GM23338 (cell line): ENCODE measurements around the gene IGF1R. TPM values are rescaled to one million over a fixed set of nuclear protein-coding genes. Genes with fewer than 3 reads are reported as not detected.

ENCODE experiments used
- ATAC-seq: fragments of 200-7000 bp; cut with Tn5 transposase; 3 replicates; pipeline ENCODE4 v1.9.1; 2020
- DNase-seq: peaks from one replicate; pipeline ENCODE4 v3.0.0-alpha.2; 2015; ENCODE audit warnings: low spot score
- H2AFZ ChIP-seq: fragments of 200-600 bp; sonication (generic); 2 replicates; pipeline ENCODE4 v1.8.0; 2016; ENCODE audit warnings: antibody characterized with exemption, mild to moderate bottlenecking, moderate library complexity
- H3F3A ChIP-seq: fragments of 200-600 bp; sonication (generic); replicated peaks from 2 replicates; pipeline ENCODE4 v1.8.0; 2017; ENCODE audit warnings: antibody characterized with exemption, mixed run types, low read depth
- H3K27ac ChIP-seq: fragments of 200-600 bp; sonication (generic); 2 replicates; pipeline ENCODE4 v1.6.1; 2016; ENCODE audit warnings: low read depth
- H3K27me3 ChIP-seq: fragments of 200-600 bp; sonication (generic); 2 replicates; pipeline ENCODE4 v1.8.0; 2016; ENCODE audit warnings: mild to moderate bottlenecking, mixed run types, moderate library complexity; ENCODE audit not compliant: insufficient read depth
- H3K36me3 ChIP-seq: fragments of 200-600 bp; sonication (generic); 2 replicates; pipeline ENCODE4 v1.8.0; 2016; ENCODE audit warnings: mild to moderate bottlenecking; ENCODE audit not compliant: insufficient read depth
- H3K4me1 ChIP-seq: fragments of 200-600 bp; sonication (generic); 2 replicates; pipeline ENCODE4 v1.8.0; 2016; ENCODE audit warnings: mild to moderate bottlenecking, moderate library complexity; ENCODE audit not compliant: insufficient read depth
- H3K4me2 ChIP-seq: fragments of 200-600 bp; sonication (generic); 2 replicates; pipeline ENCODE4 v1.7.1; 2017; ENCODE audit warnings: mixed run types
- H3K4me3 ChIP-seq: fragments of 200-600 bp; sonication (generic); 2 replicates; pipeline ENCODE4 v1.6.1; 2016; ENCODE audit warnings: mixed run types
- H3K79me2 ChIP-seq: fragments of 200-600 bp; sonication (generic); replicated peaks from 2 replicates; pipeline ENCODE4 v1.8.0; 2017; ENCODE audit warnings: mild to moderate bottlenecking; ENCODE audit not compliant: insufficient read depth
- H3K9me2 ChIP-seq: fragments of 200-600 bp; sonication (generic); 2 replicates; pipeline ENCODE4 v1.8.0; 2017; ENCODE audit not compliant: insufficient read depth
- H4K20me1 ChIP-seq: fragments of 200-600 bp; sonication (generic); replicated peaks from 2 replicates; pipeline ENCODE4 v1.8.0; 2017; ENCODE audit warnings: mild to moderate bottlenecking; ENCODE audit not compliant: insufficient read depth
- H3K27ac Mint-ChIP-seq: 2 replicates; pipeline ENCODE4 v1.8.0; 2020; ENCODE audit warnings: inconsistent platforms, mild to moderate bottlenecking, moderate library complexity, mixed read lengths
- H3K27me3 Mint-ChIP-seq: 3 replicates; pipeline ENCODE4 v1.8.0; 2022; ENCODE audit warnings: low read depth, mild to moderate bottlenecking, moderate library complexity, mixed read lengths, inconsistent platforms; ENCODE audit not compliant: insufficient read depth, poor library complexity
- H3K36me3 Mint-ChIP-seq: 3 replicates; pipeline ENCODE4 v1.8.0; 2021; ENCODE audit warnings: low read depth, mild to moderate bottlenecking, inconsistent platforms, moderate library complexity, mixed read lengths
- H3K4me1 Mint-ChIP-seq: 3 replicates; pipeline ENCODE4 v1.8.0; 2020; ENCODE audit warnings: mild to moderate bottlenecking, inconsistent platforms, mixed read lengths
- H3K4me3 Mint-ChIP-seq: 3 replicates; pipeline ENCODE4 v1.8.0; 2021; ENCODE audit warnings: moderate library complexity, mild to moderate bottlenecking, inconsistent platforms, mixed read lengths
- H3K9me3 Mint-ChIP-seq: 3 replicates; pipeline ENCODE4 v1.8.0; 2020; ENCODE audit warnings: moderate library complexity, mild to moderate bottlenecking, inconsistent platforms, mixed read lengths
- CREB1 ChIP-seq: fragments of 250-450 bp; sonication (Bioruptor Pico); IDR thresholded peaks from 2 replicates; pipeline ENCODE4 v1.5.0; 2020; ENCODE audit warnings: low read depth, mild to moderate bottlenecking, moderate library complexity
- CTCF ChIP-seq, 2 experiments: fragments of 200-600 bp in 1 of 2; sonication (generic) in 1 of 2; conservative IDR thresholded peaks; 2 replicates each; pipeline versions ENCODE4 v1.5.1 to v1.6.1; 2016 to 2017; ENCODE audit warnings: antibody characterized with exemption in 2 of 2, low read depth in 2 of 2, mild to moderate bottlenecking in 2 of 2, moderate library complexity in 1 of 2
- ETS1 ChIP-seq: IDR thresholded peaks from 2 replicates; pipeline ENCODE4 v1.6.1; 2016; ENCODE audit warnings: antibody characterized with exemption
- EZH2 ChIP-seq: fragments of 200-600 bp; sonication (generic); IDR thresholded peaks from one replicate; pipeline ENCODE4 v1.8.0; 2017; ENCODE audit warnings: antibody characterized with exemption, mild to moderate bottlenecking, low read depth; ENCODE audit not compliant: unreplicated experiment
- EZH2phosphoT487 ChIP-seq: fragments of 200-600 bp; sonication (generic); IDR thresholded peaks from one replicate; pipeline ENCODE4 v1.8.1; 2018; ENCODE audit warnings: antibody characterized with exemption; ENCODE audit not compliant: unreplicated experiment
- JUNB ChIP-seq: IDR thresholded peaks from one replicate; pipeline ENCODE4 v1.6.1; 2016; ENCODE audit warnings: antibody characterized with exemption; ENCODE audit not compliant: unreplicated experiment
- NANOG ChIP-seq: IDR thresholded peaks from 2 replicates; pipeline ENCODE4 v1.6.1; 2016; ENCODE audit warnings: antibody characterized with exemption, borderline replicate concordance
- POLR2AphosphoS5 ChIP-seq: IDR thresholded peaks from 2 replicates; pipeline ENCODE4 v1.6.1; 2016; ENCODE audit warnings: antibody characterized with exemption, low read depth
- STAT1 ChIP-seq: IDR thresholded peaks from one replicate; pipeline ENCODE4 v1.6.1; 2016; ENCODE audit warnings: antibody characterized with exemption; ENCODE audit not compliant: unreplicated experiment
- ZNF114 ChIP-seq: fragments of 250-450 bp; sonication (Bioruptor Pico); IDR thresholded peaks from 2 replicates; pipeline ENCODE4 v1.5.0; 2020; ENCODE audit warnings: mild to moderate bottlenecking, moderate library complexity
- ZNF331 ChIP-seq: fragments of 250-450 bp; sonication (Bioruptor Pico); IDR thresholded peaks from 2 replicates; pipeline ENCODE4 v1.5.0; 2020; ENCODE audit warnings: low read depth, mild to moderate bottlenecking, moderate library complexity
- ZNF462 ChIP-seq: fragments of 250-450 bp; sonication (Bioruptor Pico); IDR thresholded peaks from 2 replicates; pipeline ENCODE4 v1.5.0; 2020; ENCODE audit warnings: mild to moderate bottlenecking, moderate library complexity
- polyA plus RNA-seq: library from polyadenylated mRNA; unstranded; fragments of >200 nt; fragmentation: Nextera tagmentation; extraction: Ambion mirVana; gene quantifications from 2 replicates; pipeline ENCODE4 v1.2.1, GENCODE V29; 2016
- total RNA-seq: library from RNA; depleted of rRNA; stranded (reverse); fragments of >200 nt; shearing (Covaris generic); gene quantifications from 2 replicates; pipeline ENCODE4 v1.2.3, GENCODE V29; 2014
- TF ChIP-seq, protein P1 (sequence below): IDR thresholded peaks from one replicate; pipeline ENCODE4 v1.6.1; 2018; ENCODE audit warnings: antibody characterized with exemption; ENCODE audit not compliant: unreplicated experiment

Gene IGF1R
- total and polyA plus RNA-seq, 2 experiments from 2014 or later: 20.4 to 92.2 TPM

GRCh38 chr15:98660055-98660454, 11.7 kb downstream of the IGF1R start (continued):
- TF ChIP-seq ZNF114: no peak
- no peak for TF ChIP-seq NANOG
- TF ChIP-seq, protein P1, sequence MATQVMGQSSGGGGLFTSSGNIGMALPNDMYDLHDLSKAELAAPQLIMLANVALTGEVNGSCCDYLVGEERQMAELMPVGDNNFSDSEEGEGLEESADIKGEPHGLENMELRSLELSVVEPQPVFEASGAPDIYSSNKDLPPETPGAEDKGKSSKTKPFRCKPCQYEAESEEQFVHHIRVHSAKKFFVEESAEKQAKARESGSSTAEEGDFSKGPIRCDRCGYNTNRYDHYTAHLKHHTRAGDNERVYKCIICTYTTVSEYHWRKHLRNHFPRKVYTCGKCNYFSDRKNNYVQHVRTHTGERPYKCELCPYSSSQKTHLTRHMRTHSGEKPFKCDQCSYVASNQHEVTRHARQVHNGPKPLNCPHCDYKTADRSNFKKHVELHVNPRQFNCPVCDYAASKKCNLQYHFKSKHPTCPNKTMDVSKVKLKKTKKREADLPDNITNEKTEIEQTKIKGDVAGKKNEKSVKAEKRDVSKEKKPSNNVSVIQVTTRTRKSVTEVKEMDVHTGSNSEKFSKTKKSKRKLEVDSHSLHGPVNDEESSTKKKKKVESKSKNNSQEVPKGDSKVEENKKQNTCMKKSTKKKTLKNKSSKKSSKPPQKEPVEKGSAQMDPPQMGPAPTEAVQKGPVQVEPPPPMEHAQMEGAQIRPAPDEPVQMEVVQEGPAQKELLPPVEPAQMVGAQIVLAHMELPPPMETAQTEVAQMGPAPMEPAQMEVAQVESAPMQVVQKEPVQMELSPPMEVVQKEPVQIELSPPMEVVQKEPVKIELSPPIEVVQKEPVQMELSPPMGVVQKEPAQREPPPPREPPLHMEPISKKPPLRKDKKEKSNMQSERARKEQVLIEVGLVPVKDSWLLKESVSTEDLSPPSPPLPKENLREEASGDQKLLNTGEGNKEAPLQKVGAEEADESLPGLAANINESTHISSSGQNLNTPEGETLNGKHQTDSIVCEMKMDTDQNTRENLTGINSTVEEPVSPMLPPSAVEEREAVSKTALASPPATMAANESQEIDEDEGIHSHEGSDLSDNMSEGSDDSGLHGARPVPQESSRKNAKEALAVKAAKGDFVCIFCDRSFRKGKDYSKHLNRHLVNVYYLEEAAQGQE: no peak
- TF ChIP-seq STAT1: no peak
- no peak for TF ChIP-seq POLR2AphosphoS5
- TF ChIP-seq EZH2: no peak
- no peak for TF ChIP-seq ZNF331 (CRISPR knock-in tag)

DNA sequence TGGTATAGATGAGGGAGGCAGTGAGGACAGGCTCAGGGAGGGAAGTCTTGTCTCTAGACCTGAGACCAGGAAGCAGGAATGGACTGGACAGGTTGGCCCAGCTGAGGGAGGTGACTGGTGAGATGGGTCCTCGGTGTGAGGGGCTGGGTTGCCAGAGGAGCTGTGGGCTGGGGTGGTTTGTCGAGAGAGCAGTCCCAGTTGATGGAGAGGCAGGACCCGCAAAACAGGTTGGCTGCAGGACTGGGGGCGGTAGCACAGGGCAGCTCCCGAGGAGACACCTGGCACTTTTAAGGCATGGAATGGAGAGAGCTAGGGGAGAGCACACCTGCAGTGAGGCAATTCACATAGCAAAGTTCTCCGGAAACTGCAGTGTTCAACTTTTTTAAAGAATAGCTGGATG, 14.7 kb downstream of the IGF1R start:
- Mint-ChIP-seq H3K27me3 (peaks cover 12% of the 10 kb centered on the region), H3K36me3 (peaks cover 3% of the 10 kb centered on the region; the same call in 1 of the 3 replicates), H3K4me1 (peaks cover 89% of the 10 kb centered on the region), H3K9me3 (no peaks in the 10 kb centered on the region), H3K27ac (peak overlapping the region; percentile 84), H3K4me3 (peak overlapping the region; percentile 24; the same call in 1 of the 3 replicates)
- no peaks in the 10 kb centered on the region for H3K27me3 ChIP-seq
- no peak overlapping the region for H2AFZ ChIP-seq
- peak overlapping the region; percentile 40; the same call in 1 of the 2 replicates for H3K4me2 ChIP-seq
- peak overlapping the region; percentile 80 for H3K27ac ChIP-seq
- no peaks in the 10 kb centered on the region for H3K9me2 ChIP-seq
- H3K4me1 ChIP-seq: peaks cover 77% of the 10 kb centered on the region
- H3K4me3 ChIP-seq: no peak overlapping the region
- H3K36me3 ChIP-seq: no peaks in the 10 kb centered on the region
- no peaks in the 10 kb centered on the region for H3F3A ChIP-seq
- ATAC-seq: peak; percentile 65
- H3K79me2 ChIP-seq: peaks cover 100% of the 10 kb centered on the region
- peaks cover 58% of the 10 kb centered on the region for H4K20me1 ChIP-seq
- peak; percentile 60 for DNase-seq
- TF ChIP-seq ZNF462 (CRISPR knock-in tag): no peak
- TF ChIP-seq CREB1: no peak
- no peak for TF ChIP-seq EZH2
- no peak for TF ChIP-seq ZNF331 (CRISPR knock-in tag)
- TF ChIP-seq EZH2phosphoT487: no peak
- no peak for TF ChIP-seq ETS1
- TF ChIP-seq CTCF (conservative IDR thresholded peaks at IDR 0.05; ENCODE audit: low read depth in 2 of 2): no peak
- no peak for TF ChIP-seq JUNB
- no peak for TF ChIP-seq NANOG
- no peak for TF ChIP-seq STAT1
